Measurements from ENCODE around the gene CEP126.

The CEP126 gene

GRCh38 chr11:101885631-101886030 lies 29.2 kb upstream of the CEP126 start:
- no peaks in the 10 kb centered on the region for H3K4me1 ChIP-seq (ENCODE audit: control insufficient read depth, insufficient read depth, low read length)
- no peaks in the 10 kb centered on the region for H3K9me3 ChIP-seq (ENCODE audit: control insufficient read depth, insufficient read depth, low read depth, low read length)
- TF ChIP-seq ZNF391 (tag by site-specific recombination; IDR thresholded peaks at IDR 0.05; ENCODE audit: borderline replicate concordance, low read depth) (no peak), ZNF791 (tag by site-specific recombination; IDR thresholded peaks at IDR 0.05) (no peak), ZSCAN23 (tag by site-specific recombination; IDR thresholded peaks at IDR 0.05) (no peak), ZNF362 (tag by site-specific recombination; IDR thresholded peaks at IDR 0.05) (no peak), ZIC2 (tag by site-specific recombination; IDR thresholded peaks at IDR 0.05) (no peak), KLF1 (tag by site-specific recombination; IDR thresholded peaks at IDR 0.05) (no peak)
- no peak overlapping the region for H3K27ac ChIP-seq (ENCODE audit: extremely low read depth, low read depth, low read length)
- H3K36me3 ChIP-seq (ENCODE audit: control insufficient read depth in 2 of 2, insufficient read depth in 1 of 2, low read length in 2 of 2): no peaks in the 10 kb centered on the region
- ChIA-PET CTCF (interaction anchor here (0.6 kb wide), 1 partner anchor 456 kb away, joined by 3 read pairs; no protein-coding TSS in a partner anchor), POLR2A (no interaction called here)
- no peak overlapping the region for H3K4me3 ChIP-seq (ENCODE audit: low read depth, low read length)

- no peak for TF ChIP-seq ZNF292 (tag by site-specific recombination; IDR thresholded peaks at IDR 0.05; ENCODE audit: borderline replicate concordance, low read depth)
- no peak for TF ChIP-seq ZBTB8A (tag by site-specific recombination; IDR thresholded peaks at IDR 0.05)
- no peak for TF ChIP-seq ZNF341 (tag by site-specific recombination; IDR thresholded peaks at IDR 0.05; ENCODE audit: low read depth)
- TF ChIP-seq ZNF112 (tag by site-specific recombination; IDR thresholded peaks at IDR 0.05): no peak
- TF ChIP-seq ZNF585B (tag by site-specific recombination; IDR thresholded peaks at IDR 0.05): no peak
- no peak for TF ChIP-seq ZNF76 (tag by site-specific recombination; IDR thresholded peaks at IDR 0.05; ENCODE audit: borderline replicate concordance, low read depth)
- no peak for TF ChIP-seq KLF8 (tag by site-specific recombination; IDR thresholded peaks at IDR 0.05)
- TF ChIP-seq KLF1 (tag by site-specific recombination; IDR thresholded peaks at IDR 0.05): no peak
- TF ChIP-seq ZNF335 (tag by site-specific recombination; conservative IDR thresholded peaks at IDR 0.05): no peak
- no peak for TF ChIP-seq ZNF416 (tag by site-specific recombination; IDR thresholded peaks at IDR 0.05)
- TF ChIP-seq SALL2 (tag by site-specific recombination; IDR thresholded peaks at IDR 0.05; ENCODE audit: borderline replicate concordance): no peak
- TF ChIP-seq ZBTB11 (tag by site-specific recombination; conservative IDR thresholded peaks at IDR 0.05; ENCODE audit: low read depth): no peak
- no peak for TF ChIP-seq ZFP69B (tag by site-specific recombination; IDR thresholded peaks at IDR 0.05)
- no peak for TF ChIP-seq ZNF654 (tag by site-specific recombination; IDR thresholded peaks at IDR 0.05; ENCODE audit: low read depth)
- TF ChIP-seq ZNF184 (tag by site-specific recombination; IDR thresholded peaks at IDR 0.05): no peak
- no peak for TF ChIP-seq ZNF302 (tag by site-specific recombination; IDR thresholded peaks at IDR 0.05; ENCODE audit: low read depth)
- no peak for TF ChIP-seq ZNF645 (tag by site-specific recombination; IDR thresholded peaks at IDR 0.05)
- TF ChIP-seq BCL6B (tag by site-specific recombination; IDR thresholded peaks at IDR 0.05): no peak
- TF ChIP-seq GLI2 (tag by site-specific recombination; IDR thresholded peaks at IDR 0.05; ENCODE audit: borderline replicate concordance, low read depth): no peak
- TF ChIP-seq ZNF610 (tag by site-specific recombination; IDR thresholded peaks at IDR 0.05; ENCODE audit: borderline replicate concordance): no peak
- H3K4me3 ChIP-seq (ENCODE audit: low read depth, low read length): no peak overlapping the region
- no peaks in the 10 kb centered on the region for H3K4me1 ChIP-seq (ENCODE audit: control insufficient read depth, insufficient read depth, low read length)
- ChIA-PET CTCF (interaction anchor here (0.7 to 1.7 kb wide), 2 partner anchors 10 to 29 kb away, joined by 3 to 9 read pairs; no protein-coding TSS in a partner anchor), POLR2A (no interaction called here)
- no peaks in the 10 kb centered on the region for H3K9me3 ChIP-seq (ENCODE audit: control insufficient read depth, insufficient read depth, low read depth, low read length)
- H3K27ac ChIP-seq (ENCODE audit: extremely low read depth, low read depth, low read length): no peak overlapping the region
- H3K36me3 ChIP-seq (ENCODE audit: control insufficient read depth in 2 of 2, insufficient read depth in 1 of 2, low read length in 2 of 2): no peaks in the 10 kb centered on the region
Observed at GRCh38 chr11:101889767-101890166, 25.0 kb upstream of the CEP126 start.

Data from HEK293 (cell line).